CD4-positive, alpha-beta T cell treated with Interleukin-10 for 1 hour (primary cell): Measurements from ENCODE around the gene GNL3L.
"Not testable (repeated sequence)": the region's sequence is repeated elsewhere in the genome, so short reads cannot be mapped to it uniquely, and the experiment has no call there.

Experiments used
- DNase-seq: peaks from one replicate; pipeline ENCODE4 v3.0.0-alpha.2; 2020

GNL3L gene, protein sequence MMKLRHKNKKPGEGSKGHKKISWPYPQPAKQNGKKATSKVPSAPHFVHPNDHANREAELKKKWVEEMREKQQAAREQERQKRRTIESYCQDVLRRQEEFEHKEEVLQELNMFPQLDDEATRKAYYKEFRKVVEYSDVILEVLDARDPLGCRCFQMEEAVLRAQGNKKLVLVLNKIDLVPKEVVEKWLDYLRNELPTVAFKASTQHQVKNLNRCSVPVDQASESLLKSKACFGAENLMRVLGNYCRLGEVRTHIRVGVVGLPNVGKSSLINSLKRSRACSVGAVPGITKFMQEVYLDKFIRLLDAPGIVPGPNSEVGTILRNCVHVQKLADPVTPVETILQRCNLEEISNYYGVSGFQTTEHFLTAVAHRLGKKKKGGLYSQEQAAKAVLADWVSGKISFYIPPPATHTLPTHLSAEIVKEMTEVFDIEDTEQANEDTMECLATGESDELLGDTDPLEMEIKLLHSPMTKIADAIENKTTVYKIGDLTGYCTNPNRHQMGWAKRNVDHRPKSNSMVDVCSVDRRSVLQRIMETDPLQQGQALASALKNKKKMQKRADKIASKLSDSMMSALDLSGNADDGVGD

DNA sequence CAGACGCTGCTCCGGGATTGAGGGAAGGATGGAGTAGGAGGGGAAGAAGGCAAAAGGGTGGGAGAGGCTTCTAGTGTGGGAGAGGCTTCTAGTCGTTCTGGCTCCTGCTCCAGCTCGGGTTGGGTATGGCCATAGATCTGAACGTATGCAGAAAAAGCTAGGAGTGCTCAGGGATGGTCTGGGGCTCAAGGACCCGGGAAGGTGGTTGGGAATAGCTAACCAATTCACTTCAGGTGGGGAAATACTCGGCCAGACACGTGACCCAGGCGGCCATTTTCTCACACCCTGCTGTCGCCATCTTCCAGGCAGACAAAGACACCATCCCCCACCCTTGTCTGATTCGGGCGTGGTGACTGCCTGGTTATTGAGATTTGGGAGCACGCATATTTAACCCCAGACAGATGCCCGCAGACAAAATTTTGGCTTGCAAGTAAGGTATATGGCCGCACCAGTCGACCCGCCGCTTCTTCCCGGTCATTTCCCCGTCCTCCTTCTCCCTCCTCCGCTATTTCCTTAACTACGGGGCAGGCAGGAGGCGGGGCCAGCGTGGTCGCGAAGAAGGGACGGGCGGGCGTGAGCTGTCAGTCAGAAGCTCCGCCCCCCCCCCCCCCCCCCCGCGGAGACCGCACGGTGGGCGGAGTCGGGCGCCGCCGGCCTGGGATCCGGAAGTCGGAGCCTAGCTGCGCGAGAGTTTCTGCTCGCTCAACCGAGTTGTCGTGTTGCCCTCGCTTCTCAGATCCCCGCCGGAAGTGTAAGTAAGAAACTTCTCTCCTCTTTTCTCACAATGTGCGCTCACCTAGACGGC is at the start of gene GNL3L:
GNL3L (plus strand) TSS at position 668 of the 805 bp plus-strand sequence. CDS start 2,348 bp downstream, outside the sequence.
- DNase-seq, result peak; percentile 86

DNA sequence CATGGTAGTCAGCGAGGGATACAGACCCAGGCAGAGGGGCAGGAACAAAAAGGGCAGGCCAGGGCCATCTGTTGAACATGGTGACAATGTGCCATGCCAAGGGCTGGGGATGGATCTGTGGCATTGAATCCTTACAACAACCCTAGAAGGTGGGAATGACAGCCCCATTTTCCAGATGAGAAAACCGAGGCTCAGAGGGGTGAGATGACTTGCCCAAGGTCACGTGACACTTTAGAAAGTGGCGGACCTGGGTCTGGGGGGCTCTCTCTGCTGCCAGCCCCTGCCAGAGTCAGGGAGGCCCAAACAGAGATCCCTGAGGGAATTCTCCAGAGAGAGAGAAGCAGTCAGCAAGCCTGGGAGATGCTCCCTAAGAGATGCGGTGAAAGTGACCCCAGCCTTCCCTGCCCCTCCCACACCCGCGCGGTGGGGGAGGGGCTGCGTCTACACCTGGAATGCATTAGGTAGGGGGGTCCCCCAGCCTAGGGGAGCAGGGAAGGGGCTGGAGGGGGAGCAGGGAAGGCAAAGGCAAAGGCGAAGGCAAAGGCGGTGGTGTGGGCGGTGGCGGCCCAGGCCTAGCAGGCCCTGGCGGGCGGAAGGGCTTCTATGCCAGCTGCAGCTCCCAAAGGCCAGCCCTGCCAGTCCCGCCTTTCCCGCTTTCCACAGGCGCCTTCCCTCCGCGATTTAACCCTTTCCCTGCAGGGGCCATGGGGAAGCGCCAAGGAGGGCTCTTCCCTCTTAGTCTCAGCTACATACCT is 47.0 kb upstream of the GNL3L start:
- DNase-seq, result no peak

DNA sequence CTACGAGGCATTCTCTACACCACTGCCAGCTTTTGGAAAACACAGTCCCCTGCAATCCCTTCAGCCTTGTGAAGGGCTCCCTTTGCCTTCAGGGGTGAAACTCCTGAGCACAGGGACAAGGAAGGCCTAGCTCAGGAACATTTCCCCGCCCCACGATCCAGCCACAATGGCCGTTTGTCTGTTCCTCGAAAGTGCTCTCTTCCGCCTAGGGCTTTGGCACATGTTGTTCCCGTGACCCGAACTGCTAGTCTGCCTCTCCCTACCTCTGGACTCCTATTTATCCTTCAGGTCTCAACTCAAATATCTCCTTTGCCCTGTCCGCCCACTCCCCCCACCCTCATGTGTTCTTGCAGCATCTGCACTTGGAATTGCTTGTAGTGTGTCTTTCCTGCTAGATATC is 46.1 kb upstream of the GNL3L start:
- no peak for DNase-seq

DNA sequence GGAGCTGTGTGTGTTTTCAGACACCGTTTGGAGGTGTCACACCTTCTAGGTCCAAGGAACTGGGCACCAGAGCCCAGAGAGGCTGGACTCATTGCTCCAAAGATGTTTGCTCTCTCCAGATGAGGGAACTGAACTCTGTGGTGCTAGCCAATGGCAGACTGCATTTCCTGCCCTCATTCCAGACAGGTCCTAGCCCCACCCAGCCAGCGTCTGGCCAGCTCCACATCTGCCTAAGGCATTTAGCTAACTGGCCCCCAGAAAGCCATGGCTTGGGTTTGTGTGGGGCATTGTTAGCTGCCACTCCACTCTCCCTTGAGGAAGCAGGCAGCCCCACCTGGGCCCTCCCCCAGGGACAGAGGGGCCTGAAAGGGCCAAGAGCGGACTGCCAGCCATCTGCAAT is 45.4 kb upstream of the GNL3L start:
- no peak for DNase-seq

DNA sequence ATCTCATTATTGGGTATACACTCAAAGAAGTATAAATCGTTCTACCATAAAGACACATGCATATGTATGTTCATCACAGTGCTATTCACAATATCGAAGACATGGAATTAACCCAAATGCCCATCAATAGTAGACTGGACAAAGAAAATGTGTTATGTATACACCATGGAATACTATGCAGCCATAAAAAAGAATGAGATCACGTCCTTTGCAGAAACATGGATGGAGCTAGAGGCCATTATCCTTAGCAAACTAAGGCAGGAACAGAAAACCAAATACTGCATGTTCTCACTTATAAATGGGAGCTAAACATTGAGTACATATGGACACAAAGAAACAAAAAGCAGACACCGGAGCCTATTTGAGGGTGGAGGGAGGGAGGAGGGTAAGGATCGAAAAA is 40.2 kb upstream of the GNL3L start:
- not testable (repeated sequence) for DNase-seq

DNA sequence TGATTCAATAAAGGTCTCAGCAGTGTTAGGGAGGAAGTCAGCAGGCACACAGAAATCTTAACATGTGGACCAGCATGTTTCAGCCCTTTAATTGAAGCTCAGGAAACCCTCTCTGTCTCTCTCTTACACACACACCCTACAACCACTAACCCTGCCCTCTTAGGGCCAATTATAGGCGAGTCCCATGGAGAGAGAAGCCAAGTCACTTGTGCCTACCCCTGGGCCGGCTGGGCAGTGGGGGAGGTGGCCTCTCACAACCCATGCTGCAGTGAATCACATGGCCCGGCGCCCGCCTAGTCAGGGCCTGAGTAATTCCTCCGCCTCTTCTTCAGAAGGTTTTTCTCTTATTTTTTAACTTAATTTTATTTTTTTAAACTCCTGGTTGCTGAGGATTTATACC is 37.7 kb upstream of the GNL3L start:
- DNase-seq, result no peak

DNA sequence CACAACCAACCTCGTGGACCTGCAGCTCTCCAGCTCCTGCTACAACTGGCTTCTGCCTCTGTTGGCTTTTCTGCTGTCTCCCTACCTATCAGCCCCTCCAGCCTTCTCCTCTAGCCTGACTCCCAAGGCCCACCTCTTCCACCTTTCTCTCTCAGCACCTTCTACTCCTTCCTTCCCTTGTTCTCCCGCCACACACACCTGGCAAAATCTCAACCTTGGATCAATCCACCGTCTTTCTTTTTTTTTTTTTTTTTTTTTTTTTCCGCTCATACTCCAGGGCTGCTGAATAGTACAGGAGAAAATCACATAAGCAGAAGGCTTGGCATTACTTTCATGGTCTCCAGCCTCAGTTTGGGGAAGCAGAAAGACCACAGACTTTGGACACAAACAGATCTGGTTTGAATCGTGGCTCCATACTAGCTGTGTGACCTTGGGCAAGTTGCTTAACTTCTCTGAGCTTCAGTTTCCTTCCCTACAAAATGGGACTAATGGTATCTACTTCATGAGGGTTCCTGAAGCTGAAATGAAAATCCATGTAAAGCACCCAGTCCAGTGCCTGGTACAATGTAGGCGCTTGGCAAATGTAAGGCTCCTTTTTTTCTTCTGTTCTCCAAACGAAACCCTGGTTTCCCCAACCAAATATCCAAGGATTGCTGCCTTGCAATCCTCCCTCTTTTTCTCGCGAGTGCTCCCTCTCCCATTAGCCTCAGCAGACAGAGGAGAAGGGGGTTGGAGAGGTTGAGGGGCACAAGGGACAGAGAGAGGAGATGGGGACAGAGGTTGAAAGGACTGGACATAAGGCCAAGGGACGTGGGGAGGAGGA is 35.6 kb upstream of the GNL3L start:
- no peak for DNase-seq

DNA sequence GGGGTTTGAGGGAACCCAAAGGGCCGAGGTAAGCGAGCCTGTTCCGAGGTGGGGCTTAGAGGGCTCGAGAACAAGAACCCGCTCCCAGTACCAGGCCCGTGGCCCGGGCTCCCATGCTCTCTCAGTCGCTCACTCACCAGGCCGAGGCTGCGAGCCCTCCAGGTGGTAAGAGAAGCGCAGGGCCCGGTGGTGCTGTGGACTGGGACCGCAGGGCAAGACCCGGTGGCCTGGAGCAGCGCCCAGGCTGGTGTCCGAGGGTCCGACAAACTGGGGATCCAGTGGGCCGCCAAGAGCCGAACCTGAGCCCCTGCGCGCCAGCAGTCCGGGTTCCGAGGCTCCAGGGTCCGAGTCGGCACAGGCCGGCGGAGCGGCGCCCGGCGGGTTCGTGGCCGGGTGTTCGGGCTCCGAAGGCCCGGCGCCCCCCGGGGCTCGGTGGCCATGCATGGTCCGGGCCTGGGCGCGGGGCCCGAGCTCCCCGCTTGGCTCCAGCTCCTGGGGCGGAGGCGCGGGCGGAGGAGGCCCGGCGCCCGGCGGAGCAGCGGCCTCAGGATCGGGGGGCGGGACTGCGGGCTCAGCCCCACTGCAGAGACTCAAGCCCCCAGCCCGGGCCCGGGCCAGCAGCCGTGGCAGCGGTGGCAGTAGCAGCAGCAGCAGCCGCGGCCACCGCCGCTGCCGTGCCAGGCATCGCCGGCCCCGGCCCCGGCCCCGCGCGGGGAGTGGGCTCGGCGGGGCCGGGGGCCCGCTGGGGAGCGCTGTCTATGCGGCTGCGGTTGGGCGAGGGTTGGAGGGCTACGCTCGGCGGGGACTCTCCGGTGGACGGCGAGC is 34.8 kb upstream of the GNL3L start:
- no peak for DNase-seq

DNA sequence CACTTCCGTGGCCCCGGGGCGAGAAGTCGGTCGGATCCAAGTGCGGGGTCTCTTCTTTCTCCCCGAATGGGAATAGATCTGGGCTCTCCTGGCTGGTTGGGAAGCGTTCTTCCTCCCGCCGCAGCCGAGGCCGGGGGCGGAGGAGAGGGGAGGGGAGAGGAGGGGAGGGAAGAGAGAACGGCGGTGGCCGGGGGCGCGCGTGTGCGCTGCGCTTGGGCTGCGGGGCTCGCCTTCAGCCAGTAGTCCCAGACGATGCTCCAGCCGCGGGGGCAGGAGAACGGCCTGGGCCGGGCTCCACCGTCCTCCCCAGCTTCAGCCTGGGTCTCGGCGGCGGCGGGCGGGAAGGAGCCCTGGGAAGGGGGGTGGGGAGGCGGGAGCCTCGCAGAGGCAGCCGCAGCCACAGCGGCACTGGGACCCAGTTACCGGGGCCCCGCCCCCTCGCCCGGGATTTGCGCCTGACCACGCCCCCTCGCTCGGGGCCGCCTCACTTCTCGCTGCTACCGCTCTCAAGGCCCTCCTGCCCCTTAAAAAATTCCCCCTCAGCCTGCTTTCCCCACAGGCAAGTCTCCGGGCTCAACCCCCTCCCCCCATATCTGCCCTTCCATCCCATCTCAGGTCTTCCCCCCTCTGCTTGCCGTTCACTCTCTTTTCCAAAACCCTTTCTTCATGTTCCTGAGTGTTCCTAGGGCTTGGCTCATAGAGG is 34.1 kb upstream of the GNL3L start, which contains the start of gene FGD1:
FGD1 (minus strand) TSS at position 421 of the 703 bp plus-strand sequence. CDS start 802 bp downstream, outside the sequence.
- DNase-seq, result peak; percentile 38

DNA sequence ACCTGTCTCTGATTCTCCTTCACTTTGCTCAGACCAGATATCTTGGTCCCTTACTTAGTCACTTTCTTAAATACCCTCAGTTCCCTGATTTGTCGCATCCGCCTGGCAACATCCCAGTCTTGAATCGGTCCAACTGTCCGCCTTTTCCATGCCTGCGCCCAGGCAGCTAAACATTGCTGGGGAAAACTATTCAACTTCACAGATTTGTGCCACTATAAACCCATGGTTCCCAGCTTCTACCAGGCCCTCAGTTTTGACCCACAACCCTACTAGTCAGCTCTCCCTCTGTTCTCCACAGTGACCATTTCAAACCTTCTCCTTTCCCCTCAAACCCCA is 33.5 kb upstream of the GNL3L start:
- no peak for DNase-seq

DNA sequence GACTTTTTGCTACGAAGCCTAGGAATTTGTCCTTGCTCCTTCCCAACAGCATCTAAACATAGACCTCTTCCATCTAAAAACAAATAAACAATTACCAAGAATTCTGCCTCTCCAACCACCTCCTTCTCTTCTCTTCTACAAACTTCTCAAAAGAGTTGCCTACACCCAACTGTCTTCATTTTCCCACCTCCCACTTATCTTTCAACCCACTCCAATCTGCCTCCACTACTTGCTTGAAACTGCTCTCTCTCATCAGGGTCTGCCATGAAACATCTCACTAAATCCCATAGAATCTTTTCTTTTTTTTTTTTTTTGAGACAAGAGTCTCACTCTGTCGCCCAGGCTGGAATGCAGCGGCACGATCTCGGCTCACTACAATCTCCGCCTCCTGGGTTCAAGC is 33.1 kb upstream of the GNL3L start:
- DNase-seq, result no peak

DNA sequence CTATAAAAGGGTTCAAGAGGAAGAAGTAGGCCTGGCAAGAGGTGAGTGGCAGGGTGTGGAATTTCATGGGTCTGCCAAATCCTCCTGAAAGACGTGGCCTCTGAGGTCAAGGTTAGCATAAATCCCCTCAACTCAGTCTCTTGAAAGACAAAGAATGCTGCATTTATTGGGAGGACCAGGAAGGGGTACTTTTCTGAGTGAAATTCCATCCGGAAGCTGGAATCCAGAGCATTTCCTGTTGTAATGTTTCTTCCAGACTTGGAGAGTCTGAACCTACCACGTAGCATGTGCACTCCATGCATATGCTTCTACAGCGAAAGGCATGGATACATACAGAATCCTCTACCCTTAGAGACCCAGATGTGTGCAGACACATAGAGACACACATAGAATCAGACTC is 20.6 kb upstream of the GNL3L start:
- DNase-seq, result no peak

DNA sequence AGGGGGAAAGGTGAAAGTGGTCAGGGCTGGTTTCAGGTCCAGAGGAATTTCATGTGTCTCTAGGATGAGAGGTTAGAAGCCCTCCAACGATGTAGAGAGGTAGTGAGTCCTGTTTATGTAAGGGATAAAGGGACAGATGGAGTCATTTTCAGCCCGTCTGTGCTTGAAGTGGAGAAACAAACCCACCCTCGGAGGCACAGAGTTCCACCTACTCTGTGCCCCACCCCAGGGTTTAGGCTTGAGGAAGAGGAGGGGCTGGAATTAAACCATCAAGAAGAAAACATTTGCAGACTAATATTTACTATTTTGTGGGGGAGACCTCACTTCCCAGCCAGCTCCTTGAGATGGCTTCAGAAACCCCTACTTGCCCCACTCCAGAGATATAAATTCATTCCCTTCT is 868 bp upstream of the GNL3L start:
- DNase-seq, result no peak

DNA sequence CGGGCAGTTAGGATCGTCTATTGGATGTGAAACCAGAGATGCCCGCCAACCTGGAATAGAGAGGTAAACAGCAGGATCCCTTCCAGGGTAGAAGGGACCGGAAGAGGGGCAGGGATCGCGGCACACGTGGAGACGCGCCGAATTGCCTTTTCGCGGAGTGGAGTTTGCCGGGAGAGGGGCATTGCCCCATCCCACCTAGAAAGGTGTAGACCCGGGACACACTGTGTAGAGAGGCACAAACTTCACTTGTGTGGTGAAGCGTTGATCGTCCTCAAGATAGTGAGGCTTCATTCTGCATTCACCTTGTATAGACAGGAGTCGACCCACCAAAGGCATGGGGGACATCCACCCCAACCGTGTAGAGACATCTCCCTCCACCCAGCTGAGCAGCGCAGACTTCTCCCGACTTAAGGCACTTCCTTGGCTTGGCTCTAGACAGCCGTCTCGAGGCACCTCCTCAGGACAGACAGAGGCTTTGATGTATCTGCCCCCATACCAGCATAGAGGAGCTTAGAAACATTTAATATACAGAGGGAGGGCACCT is 410 bp downstream of the GNL3L start:
- peak; percentile 7 for DNase-seq

DNA sequence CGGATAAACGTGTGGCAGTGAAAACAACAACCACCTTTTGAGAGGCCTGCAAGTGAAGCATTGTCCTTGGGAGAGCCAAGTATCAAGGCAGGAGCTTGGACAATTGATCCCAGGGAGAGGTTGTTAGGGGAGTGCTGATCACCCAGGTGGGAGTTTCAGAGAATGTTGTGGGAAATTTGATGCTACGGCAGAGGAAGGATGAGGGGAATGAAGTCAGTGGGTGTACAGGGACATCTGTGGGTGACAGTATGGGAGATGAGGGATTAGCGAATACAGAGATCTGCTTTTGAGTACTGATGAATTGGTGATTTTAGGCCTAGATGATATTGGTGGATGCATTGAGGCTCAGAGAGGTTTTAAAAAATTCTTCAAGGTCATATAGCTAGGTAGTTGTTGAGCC is 4.3 kb downstream of the GNL3L start:
- DNase-seq, result no peak

DNA sequence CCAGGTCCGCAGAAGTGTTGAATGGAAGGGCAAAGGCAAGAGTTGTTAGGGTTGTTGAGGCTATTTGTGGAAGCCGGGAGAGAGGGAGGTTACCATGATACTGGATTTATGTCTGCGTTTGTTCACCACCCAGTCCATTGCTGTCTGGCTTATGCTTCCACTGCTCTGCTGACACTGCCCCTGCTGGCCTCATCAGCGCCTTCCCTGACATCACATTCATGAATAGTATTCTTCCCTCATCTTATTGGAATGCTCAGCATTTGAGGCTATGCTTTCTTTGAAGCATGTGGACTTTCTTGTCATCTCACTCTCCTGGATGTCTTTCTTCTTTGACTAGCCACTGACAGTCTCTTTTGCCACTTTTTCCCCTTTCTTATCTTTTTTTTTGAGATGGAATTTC is 10.3 kb downstream of the GNL3L start:
- no peak for DNase-seq

DNA sequence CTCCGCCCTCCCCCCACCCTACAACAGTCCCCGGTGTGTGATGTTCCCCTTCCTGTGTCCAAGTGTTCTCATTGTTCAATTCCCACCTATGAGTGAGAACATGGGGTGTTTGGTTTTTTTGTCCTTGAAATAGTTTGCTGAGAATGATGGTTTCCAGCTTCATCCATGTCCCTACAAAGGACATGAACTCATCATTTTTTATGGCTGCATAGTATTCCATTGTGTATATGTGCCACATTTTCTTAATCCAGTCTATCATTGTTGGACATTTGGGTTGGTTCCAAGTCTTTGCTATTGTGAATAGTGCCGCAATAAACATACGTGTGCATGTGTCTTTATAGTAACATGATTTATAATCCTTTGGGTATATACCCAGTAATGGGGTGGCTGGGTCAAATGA is 12.2 kb downstream of the GNL3L start:
- DNase-seq, result not testable (repeated sequence)

DNA sequence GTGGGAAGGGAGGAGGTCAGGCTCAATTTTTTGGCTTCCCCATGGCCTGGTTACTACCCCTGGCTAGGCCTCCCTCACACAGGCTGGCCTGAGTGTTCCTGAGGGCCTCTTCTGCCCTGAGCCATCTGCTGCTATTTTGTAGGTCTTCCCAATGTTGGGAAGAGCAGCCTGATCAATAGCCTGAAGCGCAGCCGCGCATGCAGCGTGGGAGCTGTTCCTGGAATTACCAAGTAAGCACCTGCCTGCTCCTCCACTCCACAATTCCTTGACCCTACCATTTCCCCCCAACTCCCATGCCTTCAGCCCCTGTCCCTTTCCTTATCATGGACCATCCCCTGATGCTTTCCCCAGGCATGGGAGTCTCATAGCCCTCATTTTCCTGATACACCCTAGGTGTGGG is 20.8 kb downstream of the GNL3L start:
- DNase-seq, result no peak

DNA sequence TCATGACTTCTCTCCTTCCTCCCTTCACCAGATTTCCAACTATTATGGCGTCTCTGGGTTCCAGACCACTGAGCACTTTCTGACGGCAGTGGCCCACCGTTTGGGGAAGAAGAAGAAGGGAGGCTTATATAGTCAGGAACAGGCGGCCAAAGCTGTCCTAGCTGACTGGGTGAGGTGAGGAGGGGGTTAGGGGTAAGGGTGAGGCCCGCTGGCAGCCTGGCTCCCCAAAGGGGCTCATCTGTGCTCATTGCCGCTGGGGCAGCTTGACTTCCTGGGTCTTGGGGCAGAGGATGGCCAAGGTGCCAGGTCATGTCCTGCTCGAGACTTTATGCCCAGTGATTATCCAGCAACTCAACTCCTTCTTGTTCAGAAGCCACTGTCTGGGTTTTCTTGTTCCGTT is 21.8 kb downstream of the GNL3L start:
- no peak for DNase-seq

DNA sequence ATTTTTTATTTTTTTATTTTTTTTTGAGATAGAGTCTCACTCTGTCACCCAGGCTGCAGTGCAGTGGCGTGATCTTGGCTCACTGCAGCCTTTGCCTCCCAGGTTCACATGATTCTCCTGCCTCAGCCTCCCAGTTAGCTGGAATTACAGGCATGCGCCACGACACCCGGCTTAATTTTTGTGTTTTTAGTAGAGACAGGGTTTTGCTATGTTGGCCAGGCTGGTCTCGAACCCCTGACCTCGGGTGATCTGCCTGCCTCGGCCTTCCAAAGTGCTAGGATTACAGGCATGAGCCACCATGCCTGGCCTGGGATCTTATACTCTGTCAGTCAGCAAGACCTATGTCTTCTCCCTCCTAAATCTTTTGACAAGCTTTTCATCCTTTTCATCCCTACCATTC is 25.0 kb downstream of the GNL3L start:
- not testable (repeated sequence) for DNase-seq
